ENCODE measurements around the gene INTS2.
"Not testable (repeated sequence)": the region's sequence is repeated elsewhere in the genome, so short reads cannot be mapped to it uniquely, and the experiment has no call there.

INTS2 gene

GRCh38 chr17:61848896-61849295, 78.9 kb downstream of the INTS2 start:
- DNase-seq (ENCODE audit: low read depth in 4 of 4, low spot score in 1 of 4), result no peak

GRCh38 chr17:61848247-61848646, 79.5 kb downstream of the INTS2 start:
- no peak for DNase-seq (ENCODE audit: low read depth in 4 of 4, low spot score in 1 of 4)

- no peak for DNase-seq (ENCODE audit: low read depth in 4 of 4, low spot score in 1 of 4)
Observed at GRCh38 chr17:61847659-61848058, 80.1 kb downstream of the INTS2 start.

- DNase-seq (ENCODE audit: low read depth in 4 of 4, low spot score in 1 of 4), result no peak
Observed at GRCh38 chr17:61846761-61847375, 80.9 kb downstream of the INTS2 start.

GRCh38 chr17:61846088-61846487, 81.7 kb downstream of the INTS2 start:
- no peak for DNase-seq (ENCODE audit: low read depth in 4 of 4, low spot score in 1 of 4)

GRCh38 chr17:61843435-61843834, 84.3 kb downstream of the INTS2 start:
- DNase-seq (ENCODE audit: low read depth in 4 of 4, low spot score in 1 of 4), result no peak

GRCh38 chr17:61842899-61843298, 84.9 kb downstream of the INTS2 start:
- no peak for DNase-seq (ENCODE audit: low read depth in 4 of 4, low spot score in 1 of 4)

GRCh38 chr17:61839300-61839786, 88.4 kb downstream of the INTS2 start:
- DNase-seq (ENCODE audit: low read depth in 4 of 4, low spot score in 1 of 4), result no peak

- peak; percentile 7 to 36 (median 10) for DNase-seq (ENCODE audit: low read depth in 4 of 4, low spot score in 1 of 4)
Observed at GRCh38 chr17:61837175-61838051, 90.4 kb downstream of the INTS2 start.

- no peak for DNase-seq (ENCODE audit: low read depth in 4 of 4, low spot score in 1 of 4)
Observed at GRCh38 chr17:61836266-61837174, 91.3 kb downstream of the INTS2 start.

GRCh38 chr17:61835606-61836005, 92.2 kb downstream of the INTS2 start:
- no peak for DNase-seq (ENCODE audit: low read depth in 4 of 4, low spot score in 1 of 4)

GRCh38 chr17:61834610-61835009, 93.2 kb downstream of the INTS2 start:
- DNase-seq (ENCODE audit: low read depth in 4 of 4, low spot score in 1 of 4), result no peak

- no peak for DNase-seq (ENCODE audit: low read depth in 4 of 4, low spot score in 1 of 4)
Observed at GRCh38 chr17:61833536-61834193, 94.1 kb downstream of the INTS2 start.

GRCh38 chr17:61832463-61832862, 95.3 kb downstream of the INTS2 start:
- DNase-seq (ENCODE audit: low read depth in 4 of 4, low spot score in 1 of 4), result no peak

GRCh38 chr17:61831099-61831498, 96.7 kb downstream of the INTS2 start:
- DNase-seq (ENCODE audit: low read depth in 4 of 4, low spot score in 1 of 4), result no peak

- DNase-seq (ENCODE audit: low read depth in 4 of 4, low spot score in 1 of 4), result no peak
Observed at GRCh38 chr17:61828694-61829093, 99.1 kb downstream of the INTS2 start.

GRCh38 chr17:61827649-61828395, 100.0 kb downstream of the INTS2 start:
- DNase-seq (ENCODE audit: low read depth in 4 of 4, low spot score in 1 of 4), result no peak

GRCh38 chr17:61826866-61827265, 100.9 kb downstream of the INTS2 start:
- DNase-seq (ENCODE audit: low read depth in 4 of 4, low spot score in 1 of 4), result not testable (repeated sequence)

GRCh38 chr17:61826198-61826597, 101.6 kb downstream of the INTS2 start:
- DNase-seq (ENCODE audit: low read depth in 4 of 4, low spot score in 1 of 4), result not testable (repeated sequence)
